Astrocyte (in vitro differentiated cells and primary cell): ENCODE data around the gene NTSR1.

Source experiments
- CTCF ChIP-seq: IDR thresholded peaks from 2 replicates; pipeline ENCODE4 v1.5.1; 2011; ENCODE audit warnings: low read depth, mild to moderate bottlenecking, inconsistent platforms, low read length, moderate library complexity; ENCODE audit not compliant: insufficient read depth
- EZH2 ChIP-seq: IDR thresholded peaks from 2 replicates; pipeline ENCODE4 v1.6.1; 2012; ENCODE audit warnings: mild to moderate bottlenecking, low read length, inconsistent platforms; ENCODE audit not compliant: insufficient read depth

GRCh38 chr20:62799036-62799435 lies 90.4 kb downstream of the NTSR1 start:
- no peak for TF ChIP-seq CTCF
- TF ChIP-seq EZH2: no peak
